Measurements from ENCODE around the gene TK2.
"Not testable (repeated sequence)": the region's sequence is repeated elsewhere in the genome, so short reads cannot be mapped to it uniquely, and the experiment has no call there.

Gene TK2

DNA sequence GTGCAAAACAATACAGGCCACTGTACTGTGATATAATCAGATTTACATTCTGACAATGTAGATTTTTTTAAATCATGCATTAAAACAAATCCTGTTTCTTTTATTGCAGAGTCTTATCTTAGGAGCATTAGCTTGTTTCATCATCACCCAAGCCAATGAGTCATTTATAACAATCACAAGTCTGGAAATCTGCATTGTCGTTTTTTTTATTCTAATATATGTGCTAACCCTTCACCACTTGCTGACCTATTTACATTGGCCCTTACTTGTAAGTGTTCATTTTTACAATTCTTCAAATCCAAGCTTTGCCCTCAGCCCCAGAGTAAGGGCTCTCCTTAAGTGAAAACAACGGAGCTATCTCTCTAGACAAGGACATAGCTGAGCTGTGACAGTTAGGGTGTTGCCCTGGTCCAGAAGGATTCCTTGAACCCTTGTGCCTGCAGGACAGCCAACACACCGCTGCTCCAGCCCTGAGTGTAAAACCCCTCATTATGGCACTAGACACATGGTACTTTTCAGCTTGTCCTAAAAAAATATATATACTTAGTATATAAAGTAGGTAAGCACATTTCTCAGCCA, 20.0 kb upstream of the TK2 start:
- no peak for DNase-seq

DNA sequence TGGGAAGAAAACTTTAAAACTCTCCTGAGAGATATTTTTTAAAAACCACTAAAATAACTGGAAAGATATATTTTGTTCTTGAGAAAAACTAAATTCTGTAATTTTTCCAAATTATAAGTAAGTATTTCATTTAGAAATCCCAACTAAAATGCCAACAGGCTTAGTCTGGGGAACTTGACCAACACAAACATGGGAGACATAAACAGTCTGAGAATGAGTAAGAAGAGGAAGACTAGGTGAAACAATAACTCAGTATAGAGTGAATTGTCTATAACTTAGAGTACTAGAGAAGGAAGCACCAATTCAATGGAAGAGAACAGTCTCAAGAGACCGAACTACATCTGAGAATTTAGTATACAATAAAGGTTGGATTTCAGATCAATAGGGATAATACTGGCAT, 19.2 kb upstream of the TK2 start:
- no peak for DNase-seq

DNA sequence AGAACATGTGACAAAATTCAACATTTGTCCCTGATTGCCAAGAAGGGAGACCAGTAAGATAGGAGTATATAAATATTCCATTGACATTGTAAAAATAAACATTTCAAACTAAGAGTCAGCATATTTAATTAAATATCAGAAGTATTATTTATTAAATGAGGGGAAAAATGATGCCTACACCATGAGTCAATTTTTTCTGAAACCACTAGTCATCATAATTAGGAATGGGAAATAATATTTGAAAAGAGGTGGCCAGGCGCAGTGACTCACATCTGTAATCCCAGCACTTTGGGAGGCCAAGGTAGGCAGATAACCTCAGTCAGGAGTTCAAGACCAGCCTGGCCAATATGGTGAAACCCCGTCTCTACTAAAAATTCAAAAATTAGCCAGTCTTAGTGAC, 18.4 kb upstream of the TK2 start:
- no peak for DNase-seq

DNA sequence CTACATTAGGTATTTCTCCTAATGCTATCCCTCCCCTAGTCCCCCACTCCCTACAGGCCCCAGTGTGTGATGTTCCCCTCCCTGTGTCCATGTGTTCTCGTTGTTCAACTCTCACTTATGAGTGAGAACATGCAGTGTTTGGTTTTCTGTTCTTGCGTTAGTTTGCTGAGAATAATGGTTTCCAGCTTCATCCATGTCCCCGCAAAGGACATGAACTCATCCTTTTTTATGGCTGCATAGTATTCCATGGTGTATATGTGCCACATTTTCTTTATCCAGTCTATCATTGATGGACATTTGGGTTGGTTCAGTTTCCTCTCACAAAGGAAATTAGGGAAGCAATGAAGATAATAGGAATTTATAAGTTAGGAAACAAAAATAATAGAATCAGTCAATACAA, 17.3 kb upstream of the TK2 start:
- not testable (repeated sequence) for DNase-seq

DNA sequence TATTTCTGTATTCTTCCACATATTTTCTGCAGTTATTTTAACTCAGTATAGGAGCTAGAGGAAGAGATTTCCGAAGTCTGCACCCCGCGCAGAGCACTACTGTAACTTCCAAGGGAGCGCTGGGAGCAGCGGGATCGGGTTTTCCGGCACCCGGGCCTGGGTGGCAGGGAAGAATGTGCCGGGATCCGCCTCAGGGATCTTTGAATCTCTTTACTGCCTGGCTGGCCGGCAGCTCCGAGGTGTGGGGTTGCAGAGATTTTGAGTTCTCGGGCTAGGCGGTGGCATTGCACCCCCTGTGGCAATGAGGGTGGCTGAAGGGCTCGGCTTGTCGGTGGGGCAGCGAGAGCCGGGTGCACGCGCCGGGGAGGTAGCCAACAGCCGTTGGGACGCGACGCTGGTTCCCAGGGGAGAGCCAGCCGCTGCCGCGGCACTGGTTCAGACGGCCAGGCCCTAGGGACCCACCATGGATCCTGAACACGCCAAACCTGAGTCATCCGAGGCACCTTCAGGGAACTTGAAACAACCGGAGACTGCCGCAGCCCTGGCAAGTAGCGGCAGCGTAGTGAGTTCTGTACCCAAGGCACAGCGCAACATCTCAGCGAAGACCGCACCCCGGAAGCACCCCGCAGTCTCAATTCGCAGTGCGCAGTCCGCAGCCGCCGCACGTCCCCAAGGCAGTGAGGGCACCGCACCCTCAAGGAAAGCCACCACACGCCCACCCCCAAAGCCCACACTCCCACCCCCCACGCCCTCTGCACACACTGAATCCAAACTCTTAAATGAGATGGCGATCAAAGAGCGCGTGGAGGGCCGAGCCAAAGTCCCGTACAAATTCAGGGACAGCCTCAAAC, 16.4 kb upstream of the TK2 start, which contains the start of gene CMTM1:
Gene CMTM1, plus strand, starts transcription at position 389 of the 851 bp plus-strand sequence. Its CDS starts 75 bp downstream, at position 464.
- no peak for DNase-seq

DNA sequence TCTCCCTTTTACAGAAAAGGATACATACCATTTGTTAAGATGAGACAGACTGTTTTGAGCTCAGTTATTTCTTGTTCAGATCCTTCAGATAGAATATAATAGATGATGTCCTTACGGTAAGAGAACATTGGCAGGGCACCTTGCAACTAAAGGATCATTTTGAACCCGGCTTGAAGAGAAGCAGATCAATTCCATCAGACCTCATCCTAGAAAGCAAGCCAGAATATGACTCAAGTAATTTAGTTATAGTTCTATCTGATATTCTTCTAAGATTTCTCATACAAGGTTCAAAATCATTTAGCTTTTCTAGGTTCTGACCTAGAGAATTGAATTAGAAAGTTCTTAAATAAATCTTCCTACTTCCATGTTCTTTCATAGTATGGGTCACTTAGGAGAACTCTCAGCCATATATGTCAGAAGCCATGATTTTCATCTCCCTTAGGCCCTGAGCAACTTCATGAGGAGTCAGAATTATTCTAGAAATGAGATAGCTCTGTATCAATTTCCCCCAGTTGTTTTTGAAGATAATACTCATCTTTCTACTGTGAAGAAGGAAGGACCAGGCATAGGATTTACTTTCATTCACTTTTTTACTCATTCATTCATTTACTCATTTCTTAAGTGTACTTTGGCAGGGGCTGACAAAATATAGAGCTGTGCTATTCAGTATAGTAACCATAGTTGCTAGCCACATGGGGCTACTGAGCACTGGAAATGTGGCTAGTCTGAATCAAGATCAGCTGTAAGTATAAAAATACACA, 13.8 kb upstream of the TK2 start:
- no peak for DNase-seq

DNA sequence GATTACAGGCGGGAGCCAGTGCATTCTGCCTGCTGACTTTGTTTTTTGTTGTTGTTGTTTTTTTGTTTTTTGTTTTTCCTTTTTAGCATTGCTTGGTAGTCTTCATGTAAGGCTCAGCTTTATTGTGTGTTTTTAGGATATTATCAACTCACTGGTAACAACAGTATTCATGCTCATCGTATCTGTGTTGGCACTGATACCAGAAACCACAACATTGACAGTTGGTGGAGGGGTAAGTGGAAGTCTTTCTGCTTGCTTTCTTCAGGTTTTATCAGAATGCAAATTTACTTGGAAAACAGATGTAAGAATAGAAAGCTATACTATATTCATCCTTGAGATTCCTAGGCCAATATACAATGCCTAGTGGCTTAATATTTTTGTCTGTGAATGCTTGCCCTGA, 13.1 kb upstream of the TK2 start:
- DNase-seq, result no peak

DNA sequence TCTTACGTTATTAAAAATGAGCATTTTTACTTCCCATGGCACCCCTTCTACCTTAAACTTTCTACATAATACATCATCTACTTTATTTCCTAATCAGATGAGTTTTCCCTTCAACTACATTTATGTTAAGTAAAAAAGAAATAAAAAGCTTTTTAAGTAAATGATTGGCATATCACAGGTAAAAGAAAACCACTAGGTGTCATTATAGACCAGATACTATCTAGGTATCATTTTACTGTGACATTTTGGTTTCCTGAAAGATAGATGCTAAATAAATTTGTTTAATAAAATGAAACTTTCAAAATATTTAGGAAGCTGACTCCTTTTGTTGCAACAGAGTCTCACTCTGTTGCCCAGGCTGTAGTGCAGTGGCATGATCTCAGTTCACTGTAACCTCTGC, 12.5 kb upstream of the TK2 start:
- DNase-seq, result no peak

DNA sequence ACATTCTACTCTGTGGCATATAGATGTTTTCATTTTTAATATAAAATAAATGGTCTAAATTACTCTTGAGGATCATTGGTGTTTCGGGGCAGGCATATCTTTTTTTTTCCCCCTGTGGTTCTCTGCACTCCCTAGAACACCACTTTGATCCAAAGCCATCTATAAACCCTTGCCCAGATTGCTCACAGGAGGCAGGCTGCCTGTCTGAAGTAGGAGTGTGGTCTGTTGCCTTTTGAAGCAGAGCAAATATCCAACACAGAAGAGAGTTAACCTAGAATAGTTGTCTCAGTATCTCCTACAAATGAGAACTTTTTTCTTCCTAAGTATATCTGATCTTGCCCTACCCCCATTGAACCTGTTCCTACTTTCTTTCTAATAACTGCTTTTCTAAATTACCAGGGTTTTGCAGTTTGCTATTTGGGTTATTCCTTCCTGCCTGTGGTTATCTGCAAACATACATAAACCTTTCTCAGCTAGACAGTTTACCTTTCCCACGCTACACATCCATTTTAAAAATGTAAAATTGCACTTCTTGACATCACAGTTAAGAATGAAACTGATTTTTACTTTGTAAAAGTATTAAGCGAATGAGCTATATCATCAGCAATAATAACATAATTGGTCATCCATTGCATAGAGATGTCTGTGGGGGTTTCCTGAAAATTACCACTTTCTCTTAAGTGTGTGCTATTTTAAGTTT, 11.6 kb upstream of the TK2 start:
- no peak for DNase-seq

DNA sequence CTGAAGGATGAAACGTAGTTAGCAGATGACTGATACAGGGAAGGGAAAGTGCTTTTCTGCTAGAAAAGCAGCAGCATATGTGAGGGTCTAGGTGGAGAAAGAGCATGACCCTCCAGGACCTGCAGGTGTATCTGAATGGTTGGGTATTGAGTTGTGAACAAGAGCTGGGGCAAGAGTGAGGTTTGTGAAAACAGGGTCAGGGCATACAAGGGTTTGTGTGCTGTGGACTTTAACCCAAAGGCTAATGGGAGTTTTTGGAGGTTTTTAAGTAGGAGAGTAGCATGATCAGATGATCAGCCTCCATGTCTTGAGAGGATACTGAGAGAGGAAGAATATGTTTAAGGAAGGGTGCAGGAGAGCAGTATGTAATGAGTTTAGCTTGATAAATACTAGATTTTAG, 10.2 kb upstream of the TK2 start:
- no peak for DNase-seq

DNA sequence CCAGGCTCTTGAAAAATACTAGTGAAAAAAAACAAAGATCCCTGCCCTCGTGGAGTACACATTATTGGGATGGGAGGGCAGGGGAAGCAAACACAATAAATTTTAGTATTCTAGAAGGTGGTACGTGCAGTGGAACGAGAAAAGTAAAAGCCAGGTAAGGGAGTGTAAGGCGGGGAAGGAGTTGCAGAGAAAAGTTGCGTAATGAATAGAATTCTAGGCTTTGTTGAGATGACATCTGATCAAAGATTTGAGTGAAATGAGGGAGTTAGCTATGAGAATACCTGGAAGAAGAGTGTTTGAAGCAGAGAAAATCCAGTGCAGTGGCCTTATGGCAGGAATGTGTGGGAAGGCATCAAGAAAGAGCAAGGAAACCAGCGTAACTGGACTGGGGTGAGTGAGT, 4.6 kb upstream of the TK2 start:
- no peak for DNase-seq

DNA sequence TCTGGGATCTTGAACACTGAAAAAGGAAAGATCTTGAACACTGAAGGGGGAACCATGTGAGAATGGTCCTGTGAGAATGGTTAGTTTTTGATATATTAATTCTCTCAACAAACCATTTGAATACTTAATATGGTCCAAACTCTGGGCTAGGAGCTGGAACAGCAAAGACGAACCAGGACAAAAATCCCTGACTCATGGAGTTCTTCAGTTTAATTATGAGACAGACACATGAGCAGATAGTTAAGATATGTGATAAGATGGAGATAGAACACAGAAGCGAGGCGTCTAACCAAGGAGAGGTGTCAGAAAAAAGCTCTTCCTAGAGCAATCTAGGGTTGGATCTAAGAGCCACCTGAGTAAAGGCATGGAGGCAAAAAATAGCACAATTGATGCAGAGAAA, 4.1 kb upstream of the TK2 start:
- DNase-seq, result no peak

DNA sequence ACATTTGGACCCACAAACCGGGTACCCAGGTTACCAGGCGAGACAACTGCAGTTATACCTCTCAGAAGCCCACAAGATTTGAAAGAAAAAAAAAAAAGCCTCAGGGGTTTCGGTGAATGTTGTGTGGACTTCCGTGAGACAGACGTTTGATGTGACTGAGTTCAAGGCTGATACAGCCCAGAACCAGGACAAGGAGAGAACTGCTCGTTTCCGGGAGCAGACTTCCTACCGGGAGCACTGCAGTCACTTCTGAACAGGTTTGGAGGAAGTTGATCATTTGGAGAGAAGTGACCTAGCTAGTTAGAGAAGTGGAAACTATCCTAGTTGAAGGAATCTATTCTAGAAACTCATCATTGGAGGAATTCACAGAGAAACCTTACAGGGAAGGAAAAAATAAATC, 3.3 kb upstream of the TK2 start:
- peak; percentile 54 for DNase-seq

DNA sequence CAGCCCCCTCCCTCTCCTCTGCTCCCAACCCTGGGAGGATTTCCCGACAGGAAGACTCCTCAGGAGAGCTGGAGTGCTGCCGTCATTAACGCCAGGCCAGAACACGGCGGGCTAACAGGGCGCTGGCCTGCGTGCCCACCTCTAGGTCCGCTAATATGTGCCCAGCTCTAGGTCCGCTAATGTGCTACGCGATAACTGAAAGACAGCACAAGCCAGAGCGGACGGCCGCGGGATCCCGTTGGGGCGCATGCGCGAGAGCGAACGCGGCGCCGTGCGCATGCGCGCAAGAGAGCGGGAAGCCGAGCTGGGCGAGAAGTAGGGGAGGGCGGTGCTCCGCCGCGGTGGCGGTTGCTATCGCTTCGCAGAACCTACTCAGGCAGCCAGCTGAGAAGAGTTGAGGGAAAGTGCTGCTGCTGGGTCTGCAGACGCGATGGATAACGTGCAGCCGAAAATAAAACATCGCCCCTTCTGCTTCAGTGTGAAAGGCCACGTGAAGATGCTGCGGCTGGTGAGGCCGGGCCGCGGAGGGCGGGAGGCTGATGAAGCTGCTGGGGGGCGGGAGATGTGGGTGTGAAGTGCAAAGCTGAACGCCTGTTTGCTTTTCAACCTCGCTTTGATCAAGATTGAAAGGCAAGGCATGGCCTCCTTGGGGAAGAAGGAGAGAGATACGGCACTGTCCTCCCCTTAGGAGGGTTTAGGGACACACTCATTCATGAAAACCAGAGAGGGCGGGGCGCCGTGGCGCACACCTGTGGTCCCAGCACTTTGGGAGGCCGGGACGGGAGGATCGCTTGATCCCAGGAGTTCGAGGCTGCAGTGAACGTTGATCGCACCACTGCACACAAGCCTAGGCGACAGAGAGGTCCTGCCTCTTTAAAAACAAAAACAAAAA, 2.6 kb upstream of the TK2 start, which contains the start of gene CKLF:
Gene CKLF, plus strand, starts transcription at position 291 of the 892 bp plus-strand sequence. Its CDS starts 140 bp downstream, at position 431.
- DNase-seq, result peak; percentile 89

DNA sequence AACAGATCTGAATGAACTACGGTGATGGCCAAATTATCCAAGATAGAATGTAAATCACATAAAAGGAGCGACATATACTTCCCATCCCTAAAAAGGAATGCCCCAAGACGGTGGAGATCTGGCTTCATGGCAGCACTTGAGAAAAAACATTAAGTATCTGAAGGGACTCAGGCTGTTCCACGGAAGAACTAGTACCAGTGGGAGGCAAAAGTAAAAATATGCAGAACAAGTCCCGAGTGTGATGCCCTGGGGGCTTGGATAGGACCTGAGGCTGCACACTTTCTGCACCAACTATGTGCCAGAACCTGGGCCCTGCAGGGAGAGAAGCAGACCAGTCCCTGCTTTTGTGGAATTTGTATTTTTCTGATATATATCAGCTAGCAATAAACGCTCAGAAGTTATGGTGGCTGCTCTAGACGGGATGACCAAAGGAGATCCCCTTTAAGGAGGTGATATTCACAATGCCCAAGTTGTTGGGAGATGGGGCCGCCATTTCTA, 1.9 kb upstream of the TK2 start:
- DNase-seq, result peak; percentile 38

DNA sequence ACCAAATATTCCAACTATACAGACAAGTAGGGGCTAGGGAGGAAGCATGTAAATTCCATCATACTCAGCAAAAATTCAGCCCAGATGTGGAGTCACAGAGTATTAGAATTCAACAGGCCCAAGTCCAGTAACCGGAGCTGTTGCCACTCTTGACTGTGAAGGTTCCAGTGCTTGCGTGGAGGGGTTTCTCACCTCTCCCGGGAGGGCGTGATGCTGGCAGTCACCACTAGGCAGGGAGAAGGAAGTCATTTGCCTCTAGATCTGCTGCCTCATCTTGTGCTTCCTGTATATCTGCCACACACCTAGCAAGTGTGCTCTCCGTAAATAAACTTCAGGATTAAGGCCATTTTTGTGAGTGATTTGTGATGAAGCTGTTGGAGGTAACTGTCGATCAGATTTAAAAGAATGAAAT, 1.4 kb upstream of the TK2 start:
- DNase-seq, result peak; percentile 76

DNA sequence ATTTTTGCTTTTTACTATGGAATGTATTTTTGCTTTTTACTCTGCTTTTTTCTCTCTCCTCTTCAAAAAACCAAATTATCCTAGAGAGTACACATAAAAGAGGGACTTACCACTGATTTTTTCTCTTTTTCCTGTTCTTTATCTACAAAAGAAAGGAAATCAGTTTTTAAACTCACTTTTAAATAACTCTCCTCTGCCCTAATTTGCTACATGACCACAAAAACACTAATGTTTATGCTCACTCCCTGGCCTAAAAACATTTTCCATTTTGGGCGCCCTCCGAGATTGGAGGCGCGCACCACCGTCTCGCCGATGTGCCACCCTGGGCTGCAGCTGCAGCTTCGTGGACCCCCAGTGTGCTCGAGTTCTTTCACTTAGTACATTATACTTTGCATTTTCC, 1.1 kb downstream of the TK2 start:
- no peak for DNase-seq

DNA sequence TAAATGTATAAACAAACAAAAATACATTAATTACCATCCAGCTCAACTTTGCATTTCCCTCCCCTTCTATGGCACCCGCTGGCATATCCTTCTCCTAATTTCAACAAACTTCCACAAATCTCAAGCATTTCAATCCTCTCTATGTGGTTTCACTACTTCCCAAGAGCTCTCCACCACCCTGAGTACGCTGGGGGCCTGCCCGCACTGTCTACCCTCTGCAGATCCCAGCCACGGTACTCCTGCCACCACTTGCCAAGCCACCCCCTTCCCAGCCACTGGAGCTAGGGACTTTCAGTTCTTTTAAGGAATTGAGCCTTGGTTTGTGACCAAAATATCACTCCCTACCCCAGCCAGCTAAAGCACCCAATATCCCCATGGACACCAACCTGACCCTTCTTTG, 1.9 kb downstream of the TK2 start:
- no peak for DNase-seq

DNA sequence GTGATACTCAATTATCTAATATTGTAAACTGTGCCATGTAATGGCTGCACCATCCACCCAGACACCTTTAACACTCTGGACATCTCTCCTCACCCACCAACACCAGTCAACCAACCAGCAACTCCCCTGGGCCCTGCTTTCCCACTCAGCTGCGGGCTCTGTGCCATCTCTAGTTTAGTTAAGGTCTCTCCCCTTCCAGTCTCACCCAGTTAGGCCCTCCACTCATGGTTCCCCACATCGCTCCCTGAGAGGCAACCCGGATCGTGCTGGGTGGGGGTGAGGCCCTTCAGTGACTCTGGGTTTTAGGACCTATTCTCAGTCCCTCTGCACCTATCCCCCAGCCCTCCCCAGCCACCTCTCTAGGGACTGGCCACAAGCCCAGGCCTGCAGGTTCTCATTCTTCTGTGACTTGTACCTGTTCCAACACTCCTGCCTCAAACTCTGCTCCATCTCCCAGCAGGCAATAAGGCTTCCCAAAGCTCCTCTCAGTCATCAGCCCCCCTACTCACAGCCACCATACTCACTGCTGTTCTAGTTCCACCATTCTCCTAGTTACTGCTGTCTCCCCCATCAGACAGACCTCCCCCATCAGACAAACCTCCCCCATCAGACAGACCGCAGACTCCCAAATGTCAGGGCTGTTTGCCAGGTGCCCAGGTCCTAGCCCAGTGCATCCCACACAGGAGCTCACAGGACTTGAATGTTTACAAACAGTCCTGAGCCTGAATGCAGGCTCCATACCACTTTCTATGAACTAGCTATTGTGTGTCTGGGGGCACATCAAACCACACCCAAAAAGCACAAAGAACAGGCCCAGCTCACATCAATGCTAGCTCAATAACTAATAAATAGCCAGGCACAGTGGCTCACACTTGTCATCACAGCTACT, 2.6 kb downstream of the TK2 start:
- no peak for DNase-seq

DNA sequence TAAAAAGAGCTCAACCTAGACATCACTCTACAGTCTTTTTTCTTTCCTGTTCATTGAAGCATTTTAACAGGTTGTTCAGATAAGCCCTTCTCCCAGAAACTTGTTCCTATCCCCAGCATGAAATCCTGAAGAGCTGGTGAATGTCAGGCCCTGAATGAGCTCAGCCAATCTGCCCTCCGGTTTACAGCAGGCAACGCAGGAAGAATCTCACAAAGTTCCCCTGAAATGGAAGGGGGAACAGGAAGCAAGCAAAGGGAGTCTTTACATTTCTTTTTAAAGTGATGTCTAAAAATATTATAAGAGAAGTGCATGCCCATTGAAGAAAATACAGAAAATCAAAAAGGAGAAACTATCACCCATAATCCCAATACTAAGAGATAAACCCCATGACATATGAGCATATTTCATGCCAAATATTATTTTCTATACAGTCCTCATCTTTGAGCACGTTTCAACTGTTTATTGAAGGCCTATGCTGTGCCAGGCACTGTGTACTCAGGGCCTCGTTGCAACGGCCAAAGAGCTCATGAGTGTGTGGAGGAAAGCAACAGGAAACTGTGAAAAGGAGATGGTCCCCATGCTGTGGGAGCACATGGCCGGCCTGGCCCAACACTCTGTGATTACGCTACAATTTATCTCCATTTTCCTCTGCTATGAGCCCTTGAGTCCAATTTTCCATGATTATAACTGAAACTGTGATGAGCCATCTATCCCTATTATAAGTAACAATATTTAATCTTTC, 5.7 kb downstream of the TK2 start:
- DNase-seq, result peak; percentile 5

All from DMS53 (cell line).